Epidermal melanocyte (primary cell): Measurements from ENCODE around the gene NDEL1.
A peak's percentile ranks its signal among the peaks of the same experiment; 100 is the strongest.

ENCODE experiments used
- DNase-seq: peaks from one replicate; pipeline ENCODE4 v3.0.0; 2011; ENCODE audit warnings: low spot score; ENCODE audit not compliant: insufficient read length

The NDEL1 gene

DNA sequence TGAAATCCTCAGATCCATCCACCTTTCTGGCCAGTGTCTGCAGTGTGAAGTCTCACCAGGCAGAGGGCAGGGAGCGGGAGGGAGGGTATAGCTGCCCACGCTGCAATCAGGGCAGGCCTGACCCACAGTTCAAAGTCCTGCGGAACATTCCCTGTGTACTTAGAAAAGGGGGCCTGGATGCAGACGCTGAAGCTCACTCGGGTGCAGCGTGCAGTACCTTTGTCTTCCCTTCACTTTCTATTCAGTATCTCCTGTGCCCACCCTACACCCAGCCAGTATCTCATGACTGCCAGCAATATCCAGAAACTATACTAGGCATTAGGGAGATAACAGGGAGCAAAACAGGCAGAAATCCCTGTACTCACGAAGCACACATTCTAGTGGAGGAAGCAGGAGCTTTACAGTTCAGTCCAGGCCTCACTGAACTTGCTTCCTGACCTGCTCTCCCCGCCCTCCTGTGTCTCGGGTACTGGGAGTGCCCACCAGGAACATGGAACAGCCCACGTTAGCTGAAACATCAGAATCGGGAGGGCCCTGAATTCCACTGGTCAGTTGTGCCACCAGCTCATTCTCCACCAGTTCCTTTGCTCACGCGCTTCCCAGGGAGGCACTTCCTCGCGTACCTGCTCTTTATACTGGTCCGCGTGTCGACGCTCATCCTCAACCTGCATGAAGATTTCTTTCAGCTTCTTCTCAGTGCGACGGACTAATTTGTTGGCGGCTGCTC lies 42.2 kb downstream of the NDEL1 start:
- DNase-seq, result no peak

DNA sequence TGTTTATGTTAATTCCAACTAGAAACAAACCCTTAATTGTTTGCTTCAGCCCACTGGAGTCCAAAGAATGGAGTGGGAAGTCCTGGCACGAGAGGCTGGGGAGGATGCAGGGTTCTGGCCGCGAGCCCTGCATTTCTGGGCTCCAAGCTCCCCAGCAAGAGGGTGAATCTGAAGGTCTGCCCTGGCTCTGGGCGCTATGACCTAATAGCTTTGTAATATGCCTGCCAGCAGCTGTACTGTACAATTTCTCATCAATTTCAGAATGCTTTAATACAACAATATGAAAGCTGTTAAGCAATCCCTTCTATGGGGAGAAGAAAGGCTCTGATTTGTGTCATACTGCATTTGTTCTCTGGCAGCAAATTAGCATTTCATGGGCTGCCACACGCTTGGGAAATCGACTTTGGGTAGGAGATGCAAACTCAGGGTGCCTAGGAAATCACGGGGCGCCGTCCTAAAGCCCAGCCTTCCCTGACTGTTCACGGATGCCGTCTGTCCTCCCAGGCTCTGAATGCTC lies 43.8 kb downstream of the NDEL1 start:
- DNase-seq, result peak; percentile 50

DNA sequence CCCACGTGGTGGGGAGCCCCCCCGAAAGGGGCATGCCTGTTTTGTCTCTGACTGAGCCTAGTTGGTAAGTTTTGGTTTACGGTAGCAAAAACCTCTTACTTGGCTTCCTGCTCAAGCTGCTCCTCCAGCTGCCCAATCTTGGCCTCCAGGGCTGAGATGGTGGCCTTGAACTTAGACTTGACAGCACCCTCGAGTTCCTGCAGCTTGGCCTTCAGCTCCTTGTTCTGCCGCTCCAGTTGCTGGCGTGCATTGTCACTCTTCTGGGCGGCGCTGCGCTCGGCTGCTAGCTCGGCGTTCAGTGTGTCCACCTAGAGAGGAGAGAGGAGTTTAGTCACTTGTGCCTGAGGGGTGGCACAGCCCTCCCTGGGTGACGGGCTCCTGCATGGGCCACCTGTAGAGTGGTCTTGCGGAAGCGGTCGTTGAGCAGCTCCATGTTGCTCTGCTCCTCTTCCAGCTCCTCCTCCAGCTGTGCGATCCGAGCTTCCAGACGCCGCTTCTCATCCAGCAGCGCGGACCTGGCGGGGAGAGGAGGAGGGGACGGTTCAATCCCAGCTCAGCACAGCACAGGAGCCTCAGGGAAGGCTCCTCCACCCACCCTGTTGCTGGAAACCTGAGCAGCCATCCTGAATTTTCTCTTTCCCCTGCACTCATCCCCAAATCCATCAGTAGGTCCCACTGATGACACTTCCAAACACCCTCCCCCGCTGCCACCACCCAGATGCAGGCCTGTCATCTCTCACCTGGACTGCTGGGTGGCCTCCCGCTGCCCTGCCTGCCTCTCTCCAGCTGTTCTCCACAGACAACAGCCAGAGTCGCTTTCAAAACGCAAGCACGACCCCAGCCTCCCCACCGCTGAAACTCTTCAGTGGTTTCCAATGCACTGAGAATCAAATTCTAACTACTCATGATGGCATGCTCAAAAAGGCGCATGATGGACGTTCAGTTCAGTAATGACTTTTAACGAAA lies 44.6 kb downstream of the NDEL1 start:
- no peak for DNase-seq

DNA sequence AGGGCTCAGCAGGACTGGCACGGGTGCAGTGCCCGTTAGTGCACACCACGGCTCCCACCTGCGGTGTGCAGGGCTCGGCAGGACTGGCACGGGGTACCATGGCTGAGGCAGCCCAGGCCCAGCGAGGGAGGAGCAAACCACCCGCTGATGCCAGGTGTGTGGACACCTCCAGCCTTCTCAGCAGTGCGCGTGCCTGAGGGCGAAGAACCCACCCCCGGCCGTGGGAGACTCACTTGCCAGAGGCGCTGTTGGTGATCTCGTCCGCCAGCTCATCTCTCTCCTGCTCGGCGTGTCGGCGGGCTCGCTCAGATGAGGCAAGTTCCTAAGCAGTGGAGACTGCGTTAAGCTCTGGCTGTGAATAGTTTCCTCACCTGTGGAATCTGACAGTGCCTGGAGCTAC lies 45.4 kb downstream of the NDEL1 start:
- no peak for DNase-seq

DNA sequence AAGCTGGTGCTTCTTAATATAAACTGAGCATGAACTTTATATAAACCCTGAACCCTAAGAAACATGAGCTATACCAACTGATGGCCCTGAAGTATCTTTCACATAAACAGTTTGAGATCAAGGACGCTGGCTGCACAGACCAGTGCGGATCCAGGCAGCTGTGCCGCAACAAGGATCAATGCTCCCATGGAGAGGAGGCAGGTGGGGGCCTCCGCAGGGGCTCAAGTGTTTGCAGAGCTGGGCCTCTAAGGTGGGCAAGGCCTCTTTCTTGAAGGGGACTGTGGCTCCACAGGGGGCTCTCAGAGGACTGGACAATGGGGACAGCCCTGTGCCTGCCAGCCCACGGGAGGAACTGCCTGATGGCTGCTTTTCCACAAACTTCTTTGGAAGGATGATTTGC lies 46.0 kb downstream of the NDEL1 start:
- no peak for DNase-seq

DNA sequence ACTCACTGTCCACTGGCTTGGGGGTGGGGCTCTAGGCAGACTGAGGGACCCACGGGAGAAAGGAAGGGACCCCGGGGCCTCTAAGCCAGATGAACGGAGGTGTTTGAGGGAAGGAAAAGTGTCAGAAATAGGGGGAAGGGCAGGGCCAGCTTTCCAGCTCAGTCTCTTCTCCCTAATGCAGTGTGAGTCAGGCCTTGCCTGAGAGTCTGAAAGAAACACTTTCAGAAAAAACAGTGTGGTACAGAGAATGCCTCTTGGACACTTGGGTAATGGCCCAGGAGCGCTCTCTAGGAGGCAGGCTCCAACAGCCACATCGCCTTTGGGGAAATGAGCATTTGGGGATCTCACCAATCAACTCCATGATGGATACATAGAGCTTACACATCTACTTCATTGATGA lies 46.9 kb downstream of the NDEL1 start:
- DNase-seq, result no peak

DNA sequence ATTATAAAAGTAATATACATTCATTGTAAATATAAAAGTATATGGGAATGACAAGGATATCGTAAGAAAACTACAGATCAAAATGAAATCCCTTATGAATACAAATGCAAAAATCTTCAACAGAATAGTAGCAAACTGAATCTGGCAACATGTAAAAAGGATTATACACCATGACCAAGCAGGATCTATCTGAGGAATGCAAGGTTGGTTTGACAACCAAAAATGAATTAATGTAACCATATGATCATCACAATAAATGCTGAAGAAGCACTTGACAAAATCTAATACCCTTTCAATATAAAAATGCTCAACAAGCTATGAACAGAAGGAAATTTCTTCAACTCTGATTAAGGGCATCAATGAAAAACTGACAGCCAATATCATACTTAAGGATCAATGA lies 48.8 kb downstream of the NDEL1 start:
- DNase-seq, result no peak

DNA sequence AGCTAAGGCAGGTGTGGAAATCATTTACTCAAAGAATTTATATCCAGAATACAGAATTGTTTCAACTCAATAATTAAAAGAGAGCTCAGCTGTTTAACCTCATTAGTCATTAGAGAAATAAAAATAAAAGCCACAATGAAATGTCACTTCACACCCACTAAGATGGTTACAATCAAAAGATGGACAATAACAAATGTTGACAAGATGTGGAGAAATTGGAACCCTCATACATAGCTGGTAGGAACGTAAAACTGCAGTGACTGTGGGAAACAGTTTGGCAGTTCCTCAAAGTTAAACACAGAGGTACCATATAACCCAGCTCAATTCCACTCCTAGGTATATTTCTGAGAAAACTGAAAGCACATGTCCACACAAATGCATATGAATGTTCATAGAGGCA lies 49.8 kb downstream of the NDEL1 start:
- no peak for DNase-seq

DNA sequence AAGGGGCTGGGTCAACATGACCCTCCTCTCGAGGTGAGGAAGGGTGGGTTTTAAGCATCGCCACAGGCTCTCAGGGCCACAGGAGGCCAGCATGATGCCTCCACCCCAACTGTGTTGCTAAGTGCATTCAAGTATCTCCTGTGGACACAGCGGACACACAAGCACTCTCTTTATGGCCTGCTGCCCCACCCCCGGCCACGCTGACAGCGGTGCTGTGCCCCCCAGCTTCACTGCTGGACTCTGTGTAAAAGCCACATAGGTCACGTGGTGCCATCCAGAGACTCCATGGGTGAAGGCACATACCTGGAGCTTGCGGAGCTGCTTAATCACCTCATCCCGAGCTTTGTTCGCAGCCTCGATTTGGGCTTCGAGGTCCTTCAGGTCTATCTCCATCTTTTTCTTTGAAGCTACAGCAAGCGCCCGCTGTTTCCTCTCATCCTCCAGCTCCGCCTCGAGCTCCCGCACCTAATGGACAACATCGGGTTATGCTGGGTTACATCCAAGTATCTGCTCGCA lies 51.5 kb downstream of the NDEL1 start:
- no peak for DNase-seq

DNA sequence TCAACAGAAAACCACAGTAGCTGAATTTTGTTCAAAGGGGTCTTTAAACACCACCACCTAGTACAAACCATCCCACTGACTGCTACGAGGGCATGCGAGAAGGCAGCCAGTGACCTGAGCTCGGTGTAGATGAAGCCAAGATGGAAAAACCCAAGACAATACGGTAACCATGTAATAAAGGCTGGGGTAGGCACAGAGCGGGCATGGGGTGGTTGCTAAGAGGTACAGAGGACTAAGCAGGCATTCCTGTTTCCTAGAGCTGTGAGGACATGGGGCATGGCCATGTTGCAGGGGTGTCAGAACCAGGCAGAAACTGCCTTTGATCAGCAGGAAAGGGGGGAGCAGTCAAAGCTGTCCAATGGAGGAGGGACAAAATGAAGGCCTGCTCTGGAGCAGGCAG lies 52.1 kb downstream of the NDEL1 start:
- no peak for DNase-seq

DNA sequence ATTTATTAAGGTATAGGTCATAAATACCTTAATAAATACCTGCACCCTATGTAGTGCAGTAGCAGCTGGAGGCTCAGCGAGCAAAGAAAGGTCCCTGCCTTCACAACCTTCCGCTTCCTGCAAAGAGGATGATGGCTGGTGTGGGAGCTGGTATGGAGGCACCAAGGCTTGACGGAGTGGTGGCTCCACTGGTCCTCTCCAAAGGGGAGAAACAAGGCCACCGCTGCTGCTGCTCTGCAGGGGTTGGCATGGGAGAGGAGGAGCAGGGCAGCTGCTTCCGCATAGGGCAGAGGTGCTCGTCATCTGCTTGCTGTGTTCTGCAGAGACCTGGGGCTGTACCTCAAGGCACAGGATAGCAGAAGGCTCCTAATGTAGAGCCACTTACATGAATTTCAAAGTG lies 52.8 kb downstream of the NDEL1 start:
- DNase-seq, result no peak

DNA sequence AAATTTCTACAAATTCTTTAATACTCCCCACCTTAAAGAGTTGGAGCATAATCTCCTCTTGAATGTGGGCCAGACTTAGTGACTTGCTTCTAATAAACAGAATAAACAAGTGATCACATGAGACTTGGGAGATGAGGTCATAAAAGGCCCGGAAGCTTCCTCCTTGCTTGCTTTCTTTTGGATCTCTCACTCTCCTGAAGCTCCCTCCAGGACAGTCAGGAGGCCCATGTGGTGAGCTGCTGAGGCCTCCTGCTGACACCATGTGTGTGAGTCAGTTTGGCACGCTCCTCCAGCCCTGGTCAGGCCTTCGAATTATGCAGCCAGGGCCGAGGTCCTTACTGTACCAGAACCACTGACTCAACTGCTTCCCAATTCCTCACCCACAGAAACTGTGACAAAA lies 53.2 kb downstream of the NDEL1 start:
- peak; percentile 36 for DNase-seq

DNA sequence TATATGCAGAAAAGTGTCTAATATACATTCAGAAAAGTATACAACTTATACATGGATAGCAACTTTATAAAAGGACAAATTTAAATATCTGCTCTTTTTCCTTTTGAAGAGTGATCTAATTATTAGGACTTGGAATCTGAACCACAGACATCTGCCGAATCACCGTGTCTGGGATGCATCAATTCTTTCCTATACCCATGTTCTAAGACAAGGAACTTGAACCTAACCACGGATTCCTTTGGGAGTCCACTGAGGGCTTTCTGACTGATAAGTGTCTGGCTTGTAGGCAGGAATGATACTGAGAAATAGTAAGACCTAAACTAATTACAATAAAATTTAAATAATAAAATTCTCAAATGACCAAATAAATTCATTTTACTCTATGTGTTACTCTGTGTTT lies 54.2 kb downstream of the NDEL1 start:
- no peak for DNase-seq

DNA sequence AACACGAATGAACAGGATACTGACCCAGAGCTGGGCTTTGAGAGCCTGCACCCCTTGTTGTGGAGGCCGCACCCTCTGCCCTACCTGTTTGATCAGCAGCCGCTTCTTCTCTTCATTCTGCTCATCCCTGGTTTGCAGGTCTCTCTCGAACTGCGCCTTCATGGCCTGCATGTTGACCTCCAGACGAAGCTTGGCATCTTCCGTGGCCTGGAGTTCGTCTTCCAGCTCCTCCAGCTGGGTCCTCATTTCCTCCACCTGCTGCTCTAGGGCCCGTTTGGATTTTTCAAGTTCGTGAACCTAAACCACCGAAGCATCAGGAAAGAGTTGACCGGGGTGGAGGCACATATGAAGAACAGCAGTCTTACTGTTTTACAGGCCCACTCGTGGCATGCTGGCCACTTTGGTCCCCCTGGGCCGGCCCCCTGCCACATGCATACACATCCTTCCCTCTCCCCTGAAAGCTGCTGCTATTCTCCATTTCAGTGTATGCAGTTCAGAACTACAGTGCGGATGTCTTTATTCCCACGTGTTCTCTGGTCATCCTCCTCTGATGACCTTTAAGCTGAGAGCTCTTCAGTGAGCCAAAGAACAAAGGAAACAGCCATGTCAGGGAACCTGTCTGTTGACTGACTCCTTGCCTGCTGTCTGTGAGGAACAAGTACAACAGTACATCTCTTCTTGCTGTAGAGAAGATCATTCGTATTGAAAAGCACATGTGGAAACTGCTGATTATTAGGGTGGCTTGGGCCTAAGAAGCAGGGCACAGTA lies 54.8 kb downstream of the NDEL1 start:
- no peak for DNase-seq

DNA sequence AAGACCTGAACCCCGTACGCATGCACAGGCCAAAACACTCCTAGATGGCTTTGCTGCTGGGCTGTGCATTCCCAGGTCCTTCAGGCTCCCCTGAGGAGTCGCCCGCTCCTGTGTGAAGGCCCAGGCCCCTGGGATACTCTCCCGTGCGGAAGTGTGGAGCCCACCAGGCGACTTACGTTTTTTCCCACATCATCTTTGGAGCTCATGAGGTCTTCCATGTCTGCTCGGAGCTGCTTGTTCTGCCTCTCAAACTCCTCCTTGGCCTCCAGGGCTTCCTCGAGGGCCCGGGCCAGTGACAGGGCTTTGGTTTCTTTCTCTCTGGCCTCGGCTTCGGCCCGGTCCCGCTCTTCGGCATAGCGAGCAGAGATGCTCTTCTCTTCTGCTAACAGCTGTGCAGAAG lies 56.4 kb downstream of the NDEL1 start:
- no peak for DNase-seq

DNA sequence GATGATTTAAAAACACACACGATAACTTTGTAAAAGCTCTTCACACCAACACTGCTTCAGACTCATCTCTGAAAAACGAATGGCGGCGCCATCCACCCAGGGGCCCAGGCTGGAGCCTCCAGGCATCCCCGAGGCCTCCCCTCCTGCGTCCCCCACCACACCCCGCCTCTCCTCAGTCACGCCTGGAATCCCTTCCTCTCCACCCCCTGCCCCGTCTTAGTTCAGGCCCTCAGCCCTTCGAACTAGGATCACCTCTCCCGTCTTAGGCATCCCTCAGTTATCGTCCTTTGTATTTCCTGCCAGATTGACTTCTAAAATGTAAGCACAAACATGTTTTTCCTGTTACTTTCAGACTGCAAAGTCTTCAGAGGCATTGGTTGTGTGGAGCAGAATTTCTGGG lies 58.3 kb downstream of the NDEL1 start:
- no peak for DNase-seq

DNA sequence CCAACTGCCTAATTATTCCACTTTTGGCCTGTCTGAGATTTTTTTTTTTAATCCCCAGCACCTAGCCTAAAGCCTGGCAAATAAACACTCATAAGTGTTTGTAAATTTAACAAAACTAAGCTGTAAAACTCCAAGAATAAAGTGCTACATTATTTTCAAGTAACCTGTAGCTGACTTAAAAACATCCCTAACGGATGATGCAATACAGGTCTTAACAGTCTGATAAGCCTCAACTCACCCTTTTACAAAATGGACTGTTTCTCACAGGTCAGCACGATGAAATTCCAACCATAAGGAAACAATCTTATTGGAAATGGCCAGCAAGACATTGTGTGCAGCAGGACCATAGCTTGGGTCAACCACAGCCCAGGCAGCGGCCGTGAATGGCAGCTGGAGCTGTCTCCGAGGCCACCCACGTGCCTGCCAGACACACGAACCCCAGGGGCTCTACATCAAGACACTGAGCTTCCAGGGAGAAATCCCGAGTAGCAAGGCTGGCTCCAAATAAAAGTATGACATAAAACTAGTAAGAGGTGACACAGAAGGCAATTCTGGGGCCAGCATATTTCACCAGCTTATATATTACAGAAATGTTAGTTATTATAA lies 58.9 kb downstream of the NDEL1 start:
- no peak for DNase-seq

DNA sequence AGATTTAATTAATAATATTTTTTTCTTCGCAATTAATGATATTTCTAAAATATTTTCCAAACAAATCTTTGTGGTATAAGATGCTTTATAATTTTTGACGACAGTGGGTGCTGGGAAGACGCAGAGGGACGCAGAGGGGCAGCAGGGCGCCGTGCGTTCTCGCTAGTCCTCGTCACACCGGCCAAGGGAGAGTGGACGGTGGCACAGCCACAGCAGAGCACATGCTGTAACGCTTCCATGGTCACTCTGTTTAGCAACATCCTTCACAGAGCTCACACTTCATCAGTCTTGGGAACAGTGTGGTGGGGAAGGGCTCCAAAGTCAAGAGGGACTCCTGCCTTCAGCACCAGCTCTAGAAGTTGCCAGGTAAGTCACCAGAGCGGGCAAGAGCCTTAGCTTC lies 60.4 kb downstream of the NDEL1 start:
- DNase-seq, result no peak

DNA sequence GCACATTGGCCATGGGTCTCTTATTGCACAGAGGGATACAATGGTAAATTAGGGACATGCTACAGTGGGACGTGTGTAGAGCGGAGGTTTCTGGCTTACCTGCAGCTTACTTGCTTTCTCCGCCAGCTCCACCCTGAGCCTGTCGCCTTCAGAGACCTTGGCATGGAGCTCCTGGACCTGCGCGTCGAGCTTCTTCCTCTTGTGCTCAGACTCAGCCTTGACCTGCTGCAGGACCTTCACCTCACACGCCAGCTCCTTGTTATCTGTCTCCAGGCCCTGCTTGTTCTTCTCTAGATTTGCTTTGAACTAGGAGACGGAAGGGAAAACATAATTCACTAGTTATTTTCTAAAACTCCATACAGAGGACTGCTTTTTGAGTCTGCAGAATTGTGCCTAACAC lies 63.5 kb downstream of the NDEL1 start:
- no peak for DNase-seq

DNA sequence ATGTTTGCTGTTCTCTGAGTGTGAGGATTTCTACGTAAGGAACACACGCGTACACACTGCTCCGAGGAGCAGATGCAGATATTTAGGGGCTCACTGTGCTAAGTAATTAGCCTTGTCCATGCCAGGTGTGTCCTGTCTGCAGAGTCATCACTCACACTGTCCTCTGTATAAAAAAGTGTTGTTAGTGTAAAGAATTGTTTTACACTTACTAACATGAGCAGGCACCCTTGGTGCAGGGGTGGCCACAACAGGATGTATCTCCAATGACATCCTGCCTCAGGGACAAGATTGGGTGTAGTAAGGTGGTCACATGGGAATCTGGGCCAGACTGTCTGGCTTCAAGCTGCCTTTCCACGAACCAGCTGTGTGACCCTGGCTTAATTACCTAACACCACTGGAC lies 63.9 kb downstream of the NDEL1 start:
- no peak for DNase-seq

DNA sequence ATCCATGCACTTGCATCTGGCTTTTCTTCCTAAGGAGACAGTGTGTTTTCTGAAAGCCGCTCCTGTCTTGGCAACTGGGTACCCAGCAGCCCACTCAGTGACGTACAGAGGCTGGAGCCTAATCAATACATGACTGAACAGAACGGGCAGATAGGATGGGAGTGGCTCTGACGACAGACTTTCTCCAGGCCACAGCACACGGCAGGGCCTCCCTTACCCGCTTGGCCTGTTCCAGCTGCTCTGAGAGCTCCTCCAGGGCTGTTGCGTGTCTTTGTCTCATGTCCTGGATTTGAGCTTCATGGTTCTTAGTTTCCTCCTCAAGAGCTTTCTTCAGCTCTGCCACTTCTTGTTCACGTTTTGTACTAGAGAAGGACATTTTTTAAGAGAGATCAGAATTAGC lies 64.9 kb downstream of the NDEL1 start:
- no peak for DNase-seq
